Measurements from ENCODE around the gene DNAJC18.

DNAJC18 gene

GRCh38 chr5:139451878-139452660 is 12.7 kb upstream of the DNAJC18 start (continued):
- TF ChIP-seq TSHZ1 (tag by site-specific recombination; IDR thresholded peaks at IDR 0.05; ENCODE audit: borderline replicate concordance), result no peak

DNA sequence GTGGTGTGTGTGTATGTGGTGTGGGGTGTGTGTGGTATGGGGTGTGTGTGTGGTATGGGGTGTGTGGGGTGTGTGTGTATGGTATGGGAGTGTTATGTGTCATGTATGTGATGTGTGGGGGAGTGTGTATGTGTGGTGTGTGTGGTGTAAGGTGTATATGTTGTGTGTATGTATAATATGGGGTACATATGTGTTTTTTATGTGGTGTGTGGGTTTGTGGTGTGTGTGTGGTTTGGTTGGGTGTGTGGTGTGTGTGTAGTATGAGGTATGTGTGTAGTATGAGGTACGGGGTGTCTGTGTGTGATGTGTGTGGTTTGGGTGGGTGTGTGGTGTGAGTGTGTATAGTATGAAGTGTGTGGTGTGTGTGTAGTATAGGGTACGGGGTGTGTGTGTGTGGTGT is 11.9 kb upstream of the DNAJC18 start:
- Histone ChIP-seq H3K36me3 (ENCODE audit: control insufficient read depth in 2 of 2, insufficient read depth in 1 of 2, low read length in 2 of 2) (no peaks in the 10 kb centered on the region; a peak in 1 of 3 replicates), H3K4me3 (ENCODE audit: low read depth, low read length) (no peak overlapping the region), H3K9me3 (ENCODE audit: control insufficient read depth, insufficient read depth, low read depth, low read length) (no peaks in the 10 kb centered on the region), H3K4me1 (ENCODE audit: control insufficient read depth, insufficient read depth, low read length) (no peaks in the 10 kb centered on the region), H3K27ac (ENCODE audit: extremely low read depth, low read depth, low read length) (no peak overlapping the region)
- POLR2A ChIA-PET, result interaction anchor here (1.7 kb wide), 1 partner anchor 12 kb away, joined by 6 read pairs; the partner anchor contains the start of gene DNAJC18
- TF ChIP-seq ZNF571 (tag by site-specific recombination; IDR thresholded peaks at IDR 0.05), result 0 out of 2 replicates have a peak, but pooled peaks have one; percentile 15
- peak; percentile 9; the same call in 1 of the 2 replicates for TF ChIP-seq ZNF112 (tag by site-specific recombination; IDR thresholded peaks at IDR 0.05)
- TF ChIP-seq, protein P1, sequence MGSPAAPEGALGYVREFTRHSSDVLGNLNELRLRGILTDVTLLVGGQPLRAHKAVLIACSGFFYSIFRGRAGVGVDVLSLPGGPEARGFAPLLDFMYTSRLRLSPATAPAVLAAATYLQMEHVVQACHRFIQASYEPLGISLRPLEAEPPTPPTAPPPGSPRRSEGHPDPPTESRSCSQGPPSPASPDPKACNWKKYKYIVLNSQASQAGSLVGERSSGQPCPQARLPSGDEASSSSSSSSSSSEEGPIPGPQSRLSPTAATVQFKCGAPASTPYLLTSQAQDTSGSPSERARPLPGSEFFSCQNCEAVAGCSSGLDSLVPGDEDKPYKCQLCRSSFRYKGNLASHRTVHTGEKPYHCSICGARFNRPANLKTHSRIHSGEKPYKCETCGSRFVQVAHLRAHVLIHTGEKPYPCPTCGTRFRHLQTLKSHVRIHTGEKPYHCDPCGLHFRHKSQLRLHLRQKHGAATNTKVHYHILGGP (tag by site-specific recombination; IDR thresholded peaks at IDR 0.05), result peak; percentile 42; the same call in 1 of the 2 replicates
- peak; percentile 81 for TF ChIP-seq ZNF133 (tag by site-specific recombination; IDR thresholded peaks at IDR 0.05)
- TF ChIP-seq ZNF266 (tag by site-specific recombination; IDR thresholded peaks at IDR 0.05; ENCODE audit: low read depth), result 0 out of 2 replicates have a peak, but pooled peaks have one; percentile 5
- peak; percentile 54; the same call in 1 of the 2 replicates for TF ChIP-seq ZNF114 (tag by site-specific recombination; IDR thresholded peaks at IDR 0.05)
- TF ChIP-seq HOXD13 (CRISPR knock-in tag; IDR thresholded peaks at IDR 0.05; ENCODE audit: borderline replicate concordance), result 0 out of 2 replicates have a peak, but pooled peaks have one; percentile 2
- 0 out of 2 replicates have a peak, but pooled peaks have one; percentile 32 for TF ChIP-seq ZNF157 (tag by site-specific recombination; IDR thresholded peaks at IDR 0.05)
- 0 out of 2 replicates have a peak, but pooled peaks have one; percentile 25 for TF ChIP-seq ZNF514 (tag by site-specific recombination; IDR thresholded peaks at IDR 0.05)
- TF ChIP-seq ZNF776 (tag by site-specific recombination; IDR thresholded peaks at IDR 0.05; ENCODE audit: borderline replicate concordance), result 0 out of 2 replicates have a peak, but pooled peaks have one; percentile 50
- TF ChIP-seq ZBTB7A (tag by site-specific recombination; IDR thresholded peaks at IDR 0.05; ENCODE audit: low read depth), result 0 out of 2 replicates have a peak, but pooled peaks have one; percentile 9
- TF ChIP-seq ZNF521 (tag by site-specific recombination; IDR thresholded peaks at IDR 0.05), result peak; percentile 10; the same call in 1 of the 2 replicates
- no peak for TF ChIP-seq ZNF391 (tag by site-specific recombination; IDR thresholded peaks at IDR 0.05; ENCODE audit: borderline replicate concordance, low read depth)
- 0 out of 2 replicates have a peak, but pooled peaks have one; percentile 16 for TF ChIP-seq ZBTB48 (tag by site-specific recombination; IDR thresholded peaks at IDR 0.05)
- TF ChIP-seq ZNF791 (tag by site-specific recombination; IDR thresholded peaks at IDR 0.05), result 0 out of 2 replicates have a peak, but pooled peaks have one; percentile 30
- TF ChIP-seq SP7 (tag by site-specific recombination; IDR thresholded peaks at IDR 0.05), result no peak
- TF ChIP-seq, protein P2, sequence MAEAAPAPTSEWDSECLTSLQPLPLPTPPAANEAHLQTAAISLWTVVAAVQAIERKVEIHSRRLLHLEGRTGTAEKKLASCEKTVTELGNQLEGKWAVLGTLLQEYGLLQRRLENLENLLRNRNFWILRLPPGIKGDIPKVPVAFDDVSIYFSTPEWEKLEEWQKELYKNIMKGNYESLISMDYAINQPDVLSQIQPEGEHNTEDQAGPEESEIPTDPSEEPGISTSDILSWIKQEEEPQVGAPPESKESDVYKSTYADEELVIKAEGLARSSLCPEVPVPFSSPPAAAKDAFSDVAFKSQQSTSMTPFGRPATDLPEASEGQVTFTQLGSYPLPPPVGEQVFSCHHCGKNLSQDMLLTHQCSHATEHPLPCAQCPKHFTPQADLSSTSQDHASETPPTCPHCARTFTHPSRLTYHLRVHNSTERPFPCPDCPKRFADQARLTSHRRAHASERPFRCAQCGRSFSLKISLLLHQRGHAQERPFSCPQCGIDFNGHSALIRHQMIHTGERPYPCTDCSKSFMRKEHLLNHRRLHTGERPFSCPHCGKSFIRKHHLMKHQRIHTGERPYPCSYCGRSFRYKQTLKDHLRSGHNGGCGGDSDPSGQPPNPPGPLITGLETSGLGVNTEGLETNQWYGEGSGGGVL (tag by site-specific recombination; IDR thresholded peaks at IDR 0.05), result 0 out of 2 replicates have a peak, but pooled peaks have one; percentile 32
- no peak for TF ChIP-seq PRDM4 (tag by site-specific recombination; IDR thresholded peaks at IDR 0.05)
- peak; percentile 77; the same call in 1 of the 2 replicates for TF ChIP-seq ZNF785 (tag by site-specific recombination; IDR thresholded peaks at IDR 0.05)
- TF ChIP-seq ZNF707 (tag by site-specific recombination; IDR thresholded peaks at IDR 0.05), result 0 out of 2 replicates have a peak, but pooled peaks have one; percentile 23
- no peak for TF ChIP-seq ZNF580 (tag by site-specific recombination; IDR thresholded peaks at IDR 0.05)
- 0 out of 2 replicates have a peak, but pooled peaks have one; percentile 40 for TF ChIP-seq ZNF23 (tag by site-specific recombination; IDR thresholded peaks at IDR 0.05; ENCODE audit: borderline replicate concordance)
- TF ChIP-seq ZNF132 (tag by site-specific recombination; IDR thresholded peaks at IDR 0.05; ENCODE audit: borderline replicate concordance), result no peak
- no peak for TF ChIP-seq ZNF792 (tag by site-specific recombination; IDR thresholded peaks at IDR 0.05)
- CTCF ChIA-PET, result interaction anchor here (0.7 kb wide), 1 partner anchor 44 kb away, joined by 3 read pairs; no protein-coding TSS in a partner anchor

All from HEK293 (cell line).